ENCODE results near the gene PRICKLE1.

PRICKLE1 gene

DNA sequence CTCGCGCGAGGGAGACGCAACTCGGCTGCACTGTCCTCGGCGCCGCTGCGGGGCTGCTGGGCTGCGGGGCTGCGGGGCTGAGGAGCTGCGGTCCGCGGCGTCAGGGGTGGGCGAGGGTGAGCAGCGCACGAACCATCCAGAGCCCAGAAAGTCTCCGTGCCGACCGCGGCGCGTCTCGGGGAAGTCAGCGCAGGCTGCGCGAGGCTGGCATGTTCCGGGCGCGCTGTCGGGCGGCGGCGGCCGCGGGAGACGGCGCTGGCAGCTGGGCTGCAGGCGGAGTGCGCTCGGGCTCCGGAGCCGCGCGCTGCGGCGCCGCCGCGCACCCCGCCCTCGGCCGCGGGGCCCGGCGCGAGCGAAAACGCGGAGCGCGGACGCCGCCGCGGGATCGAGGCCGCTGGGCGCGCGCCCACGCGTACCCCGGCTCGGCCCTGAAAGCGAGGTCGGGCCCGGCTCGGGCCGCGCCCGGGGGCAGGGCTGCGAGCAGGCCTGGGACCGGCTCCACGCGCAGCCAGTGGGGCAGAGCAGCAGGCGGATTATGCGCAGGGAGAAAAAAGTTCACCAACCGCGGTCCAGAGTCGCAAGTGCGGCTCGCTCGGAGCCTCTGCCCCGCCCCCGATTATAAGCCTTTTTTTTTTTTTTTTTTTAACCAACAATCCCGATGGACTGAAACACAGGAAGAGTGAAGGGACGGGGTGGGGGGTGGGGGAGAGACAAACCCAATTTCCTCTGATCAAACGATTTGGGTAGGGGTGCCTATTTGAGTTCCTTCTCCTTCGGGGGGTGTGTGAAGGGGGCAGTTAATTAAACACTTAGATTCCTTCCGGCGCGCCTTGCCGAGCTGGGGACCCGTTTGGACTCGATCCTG lies at the start of gene PRICKLE1:
PRICKLE1 (minus strand) TSS at position 282 of the 865 bp plus-strand sequence. CDS start 117,230 bp downstream, outside the sequence.
- H3K4me3 Mint-ChIP-seq: peak within 1 kb of the TSS; percentile 81
- H3K4me1 Mint-ChIP-seq: peaks cover 13% of the 10 kb centered on the region
- H3K36me3 Mint-ChIP-seq: no peaks in the 10 kb centered on the region
- H3K9me3 Mint-ChIP-seq: no peaks in the 10 kb centered on the region
- H3K27ac Mint-ChIP-seq: no peak within 1 kb of the TSS
- H3K27me3 Mint-ChIP-seq: peaks cover 46% of the 10 kb centered on the region

DNA sequence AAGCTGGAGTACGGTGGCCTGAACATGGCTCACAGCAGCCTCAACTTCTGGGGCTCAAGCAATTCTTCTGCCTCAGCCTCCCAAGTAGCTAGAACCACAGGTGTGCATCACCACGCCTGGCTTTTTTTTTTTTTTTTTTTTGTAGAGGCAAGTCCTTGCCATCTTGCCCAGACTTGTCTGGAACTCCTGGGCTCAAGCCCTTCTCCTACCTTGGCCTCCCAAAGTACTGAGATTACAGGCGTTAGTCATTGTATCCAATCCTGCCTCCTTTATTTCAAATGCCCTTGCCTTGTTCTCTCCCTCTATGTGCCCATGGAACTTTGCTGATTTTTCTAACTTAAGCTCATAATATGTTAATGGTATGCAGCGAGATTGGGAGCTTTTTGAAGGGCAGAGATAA lies 49.2 kb upstream of the PRICKLE1 start:
- Mint-ChIP-seq H3K4me3 (no peak overlapping the region), H3K27me3 (peaks cover 5% of the 10 kb centered on the region), H3K27ac (no peak overlapping the region), H3K4me1 (no peaks in the 10 kb centered on the region), H3K9me3 (no peaks in the 10 kb centered on the region), H3K36me3 (no peaks in the 10 kb centered on the region)

DNA sequence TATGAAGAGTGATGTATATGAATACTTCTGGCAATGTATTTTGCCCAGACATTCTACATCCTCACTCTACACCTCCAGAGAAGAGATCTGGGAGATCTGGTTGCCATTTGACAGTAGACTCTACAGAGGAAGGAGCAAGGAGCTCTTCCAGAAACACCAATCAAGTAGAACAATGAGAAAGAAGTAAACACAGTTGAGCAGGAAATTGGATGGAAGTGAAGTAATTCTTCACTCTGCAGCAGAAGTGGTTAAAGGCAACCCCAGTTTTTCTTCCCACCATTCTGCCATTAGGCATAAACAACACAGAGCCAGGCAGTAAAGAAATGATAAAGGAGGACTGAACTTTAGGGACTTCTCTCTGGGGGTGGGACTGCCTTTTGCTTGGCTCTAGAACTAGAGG lies 48.5 kb upstream of the PRICKLE1 start:
- Mint-ChIP-seq H3K9me3 (no peaks in the 10 kb centered on the region), H3K27me3 (peaks cover 5% of the 10 kb centered on the region), H3K27ac (no peak overlapping the region), H3K4me1 (no peaks in the 10 kb centered on the region), H3K4me3 (no peak overlapping the region), H3K36me3 (no peaks in the 10 kb centered on the region)

DNA sequence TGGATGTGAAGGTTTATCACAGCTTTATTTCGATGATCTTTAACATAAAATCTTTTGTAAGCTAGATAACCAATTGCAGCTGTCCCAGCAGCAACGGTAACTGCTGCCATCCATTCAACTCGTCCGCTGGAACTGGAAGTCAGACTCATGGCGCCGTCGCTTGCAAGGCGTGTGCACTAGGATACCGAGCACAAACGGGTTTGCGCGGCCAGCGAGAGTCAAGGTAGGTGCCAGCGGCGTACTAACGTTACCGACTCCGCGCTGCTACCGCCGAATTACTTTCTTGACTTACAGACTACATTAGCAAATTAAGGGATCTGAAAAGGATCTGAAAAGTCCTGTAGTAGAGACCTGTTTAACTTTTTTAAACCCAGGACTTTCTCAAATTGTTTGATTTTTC lies 47.4 kb upstream of the PRICKLE1 start:
- peaks cover 4% of the 10 kb centered on the region for H3K27me3 Mint-ChIP-seq
- no peaks in the 10 kb centered on the region for H3K9me3 Mint-ChIP-seq
- no peaks in the 10 kb centered on the region for H3K36me3 Mint-ChIP-seq
- no peak overlapping the region for H3K27ac Mint-ChIP-seq
- H3K4me3 Mint-ChIP-seq: no peak overlapping the region
- H3K4me1 Mint-ChIP-seq: no peaks in the 10 kb centered on the region

DNA sequence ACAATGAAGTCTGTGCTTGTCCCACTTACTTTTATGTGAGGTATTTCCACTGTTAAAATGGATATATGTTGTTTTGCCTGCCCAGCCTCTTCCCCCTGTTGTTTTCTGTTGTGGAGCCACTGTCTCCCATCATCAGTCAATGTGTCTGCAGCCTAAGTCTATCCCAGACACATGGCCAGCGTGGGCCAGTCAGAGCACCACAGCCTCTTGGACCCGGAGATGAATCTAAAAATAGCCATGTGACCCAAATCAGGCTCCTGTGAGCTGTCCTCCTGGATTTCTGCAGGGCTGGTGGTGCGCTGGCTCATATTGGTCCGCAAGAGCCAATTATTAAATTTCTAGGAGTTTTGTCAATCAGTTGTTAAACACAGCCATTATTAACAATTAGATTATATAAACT lies 44.0 kb upstream of the PRICKLE1 start:
- Mint-ChIP-seq H3K36me3 (no peaks in the 10 kb centered on the region), H3K27me3 (peaks cover 1% of the 10 kb centered on the region), H3K4me1 (no peaks in the 10 kb centered on the region), H3K27ac (no peak overlapping the region), H3K4me3 (no peak overlapping the region), H3K9me3 (no peaks in the 10 kb centered on the region)

DNA sequence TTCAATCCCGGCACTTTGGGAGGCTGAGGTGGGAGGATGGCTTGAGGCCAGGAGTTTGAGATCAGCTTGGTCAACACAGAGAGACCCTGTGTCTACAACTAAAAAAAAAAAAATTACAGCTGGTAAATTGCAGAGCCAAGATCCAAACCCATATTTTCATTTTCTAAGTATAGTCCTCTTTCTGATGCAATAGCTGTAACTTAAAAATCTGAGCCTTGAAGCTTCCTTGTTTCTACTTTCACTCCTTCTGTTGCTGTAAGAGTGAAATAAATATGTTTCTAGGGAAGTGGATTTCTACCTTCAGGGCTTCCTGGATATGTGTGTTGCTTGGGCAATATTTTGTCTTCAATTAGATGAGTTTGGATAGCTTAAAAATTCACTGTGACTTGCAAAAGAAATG lies 42.0 kb upstream of the PRICKLE1 start:
- no peak overlapping the region for H3K27ac Mint-ChIP-seq

DNA sequence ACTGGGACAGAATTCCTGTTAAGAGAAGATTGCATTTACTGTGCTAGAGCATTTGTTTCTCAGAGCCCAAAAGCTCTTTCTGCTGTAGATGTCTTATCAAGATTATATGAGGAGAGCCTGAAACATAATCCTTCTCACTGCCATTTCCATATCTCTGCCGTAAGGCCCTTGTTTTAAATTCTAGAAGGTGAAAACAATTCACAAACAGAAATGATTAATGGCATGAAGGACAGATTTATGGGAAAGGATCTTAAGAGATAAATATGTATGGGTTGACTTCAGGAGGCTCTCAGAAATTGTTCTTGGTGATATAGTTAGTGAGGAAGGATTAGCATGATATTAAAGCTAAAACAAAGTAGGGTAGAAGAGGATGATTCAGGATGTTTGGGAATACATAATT lies 40.8 kb upstream of the PRICKLE1 start:
- Mint-ChIP-seq H3K9me3 (no peaks in the 10 kb centered on the region), H3K27ac (no peak overlapping the region), H3K27me3 (no peaks in the 10 kb centered on the region), H3K4me1 (no peaks in the 10 kb centered on the region), H3K4me3 (no peak overlapping the region), H3K36me3 (no peaks in the 10 kb centered on the region)

More for the DNA sequence above, 42.0 kb upstream of the PRICKLE1 start:
- Mint-ChIP-seq H3K9me3 (no peaks in the 10 kb centered on the region), H3K4me3 (no peak overlapping the region), H3K27me3 (no peaks in the 10 kb centered on the region), H3K4me1 (no peaks in the 10 kb centered on the region), H3K36me3 (no peaks in the 10 kb centered on the region)

DNA sequence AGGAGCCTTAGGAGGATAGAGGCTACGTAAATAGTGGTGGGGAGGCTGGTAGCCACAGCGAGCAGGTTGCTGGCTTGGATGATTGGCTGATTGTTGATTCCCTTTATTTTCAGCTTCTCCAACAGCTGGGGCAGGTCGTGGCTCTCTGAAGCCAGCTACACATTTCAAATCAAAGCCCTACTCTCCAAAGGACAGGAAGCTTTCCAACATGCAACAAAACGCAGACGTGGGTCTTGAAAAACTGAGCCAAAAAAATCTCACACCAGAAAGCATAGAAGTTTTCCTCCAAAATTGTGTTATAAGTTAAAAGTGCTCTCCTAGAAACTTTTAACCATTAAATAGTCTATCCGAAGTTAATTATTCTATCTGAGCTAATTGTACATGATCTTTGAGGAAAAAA lies 37.6 kb upstream of the PRICKLE1 start:
- Mint-ChIP-seq H3K27ac (no peak overlapping the region), H3K36me3 (no peaks in the 10 kb centered on the region), H3K4me3 (no peak overlapping the region), H3K9me3 (no peaks in the 10 kb centered on the region), H3K27me3 (no peaks in the 10 kb centered on the region), H3K4me1 (no peaks in the 10 kb centered on the region)

DNA sequence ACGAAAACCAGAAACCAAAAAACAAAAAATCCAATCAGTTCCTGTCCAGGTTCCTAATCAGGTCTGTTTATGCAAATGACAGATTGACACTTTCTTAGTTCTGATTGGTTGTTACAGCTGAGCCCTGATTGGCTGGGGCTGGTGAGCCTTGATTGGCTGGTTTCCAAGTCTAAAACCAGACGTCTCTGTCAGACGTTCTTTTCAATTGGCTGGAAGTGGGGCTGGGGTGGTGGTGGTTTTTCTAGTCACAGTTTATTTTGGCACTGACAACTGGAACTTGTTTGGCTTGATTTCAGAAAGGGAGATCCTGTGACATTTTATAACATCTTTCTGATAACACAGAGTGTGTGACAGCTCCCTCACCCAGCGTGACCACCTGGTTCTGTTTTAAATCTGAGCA lies 36.1 kb upstream of the PRICKLE1 start:
- Mint-ChIP-seq H3K27me3 (no peaks in the 10 kb centered on the region), H3K9me3 (no peaks in the 10 kb centered on the region), H3K27ac (no peak overlapping the region), H3K36me3 (no peaks in the 10 kb centered on the region), H3K4me3 (no peak overlapping the region), H3K4me1 (no peaks in the 10 kb centered on the region)

DNA sequence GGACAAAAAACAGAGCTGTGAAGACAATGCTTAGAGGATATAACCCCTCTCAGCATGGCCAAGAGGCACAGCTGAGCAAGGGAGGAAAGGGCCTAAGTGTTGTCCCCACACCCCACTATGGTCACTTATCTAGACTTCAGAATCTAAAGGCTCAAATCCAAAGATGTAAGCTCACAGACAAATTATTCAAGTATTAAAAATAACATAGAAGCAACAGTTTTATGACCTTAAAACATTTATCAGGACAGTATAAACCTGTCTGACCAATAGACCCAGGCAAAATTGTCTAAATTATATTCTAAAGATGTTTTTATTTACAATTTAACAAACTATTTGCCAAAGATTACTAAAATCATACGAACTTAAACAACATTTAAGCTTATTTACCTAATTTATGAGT lies 28.1 kb upstream of the PRICKLE1 start:
- no peak overlapping the region for H3K4me3 Mint-ChIP-seq
- H3K36me3 Mint-ChIP-seq: no peaks in the 10 kb centered on the region
- peaks cover 6% of the 10 kb centered on the region for H3K9me3 Mint-ChIP-seq
- no peak overlapping the region for H3K27ac Mint-ChIP-seq
- H3K4me1 Mint-ChIP-seq: no peaks in the 10 kb centered on the region
- H3K27me3 Mint-ChIP-seq: no peaks in the 10 kb centered on the region

DNA sequence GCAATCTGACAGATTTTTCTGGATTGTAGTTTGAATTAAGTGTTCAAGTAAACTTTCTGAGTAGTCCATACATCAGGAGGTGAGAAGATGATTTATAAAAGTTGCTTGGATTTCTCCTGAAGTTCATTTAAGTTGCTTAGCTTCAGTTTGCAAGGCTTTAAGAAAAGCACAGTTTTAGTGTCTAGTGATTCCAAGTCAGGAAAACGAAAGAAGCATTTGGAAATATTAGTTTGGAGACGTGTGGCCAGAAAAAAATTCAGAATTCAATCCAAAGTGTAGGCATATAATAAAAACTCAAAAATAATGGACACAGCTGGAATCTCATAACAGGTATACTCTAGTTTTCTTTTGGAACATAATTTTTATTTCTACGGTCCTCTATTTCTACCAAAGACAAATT lies 25.5 kb upstream of the PRICKLE1 start:
- no peak overlapping the region for H3K4me3 Mint-ChIP-seq
- no peaks in the 10 kb centered on the region for H3K27me3 Mint-ChIP-seq
- no peaks in the 10 kb centered on the region for H3K36me3 Mint-ChIP-seq
- no peak overlapping the region for H3K27ac Mint-ChIP-seq
- H3K4me1 Mint-ChIP-seq: no peaks in the 10 kb centered on the region
- H3K9me3 Mint-ChIP-seq: peaks cover 6% of the 10 kb centered on the region

DNA sequence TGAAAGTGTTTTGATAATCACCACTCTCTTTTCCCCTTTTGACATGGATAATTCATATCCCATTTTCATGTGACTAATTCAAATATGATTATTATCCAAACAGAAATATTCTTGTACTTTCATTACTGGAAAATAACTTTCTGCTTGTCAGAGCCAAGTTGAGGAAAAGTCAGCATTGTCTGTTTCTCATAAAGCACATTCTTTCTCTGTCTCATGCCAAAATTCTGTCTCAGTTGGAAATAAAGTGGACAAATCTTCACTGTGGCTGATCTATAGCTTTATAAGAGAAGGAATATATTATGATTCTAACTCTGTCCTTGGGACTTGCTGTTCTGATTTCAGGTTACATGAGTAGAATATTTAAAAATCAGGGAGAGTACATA lies 22.7 kb upstream of the PRICKLE1 start:
- Mint-ChIP-seq H3K36me3 (no peaks in the 10 kb centered on the region), H3K27me3 (no peaks in the 10 kb centered on the region), H3K4me1 (no peaks in the 10 kb centered on the region), H3K4me3 (no peak overlapping the region), H3K27ac (no peak overlapping the region), H3K9me3 (no peaks in the 10 kb centered on the region)

DNA sequence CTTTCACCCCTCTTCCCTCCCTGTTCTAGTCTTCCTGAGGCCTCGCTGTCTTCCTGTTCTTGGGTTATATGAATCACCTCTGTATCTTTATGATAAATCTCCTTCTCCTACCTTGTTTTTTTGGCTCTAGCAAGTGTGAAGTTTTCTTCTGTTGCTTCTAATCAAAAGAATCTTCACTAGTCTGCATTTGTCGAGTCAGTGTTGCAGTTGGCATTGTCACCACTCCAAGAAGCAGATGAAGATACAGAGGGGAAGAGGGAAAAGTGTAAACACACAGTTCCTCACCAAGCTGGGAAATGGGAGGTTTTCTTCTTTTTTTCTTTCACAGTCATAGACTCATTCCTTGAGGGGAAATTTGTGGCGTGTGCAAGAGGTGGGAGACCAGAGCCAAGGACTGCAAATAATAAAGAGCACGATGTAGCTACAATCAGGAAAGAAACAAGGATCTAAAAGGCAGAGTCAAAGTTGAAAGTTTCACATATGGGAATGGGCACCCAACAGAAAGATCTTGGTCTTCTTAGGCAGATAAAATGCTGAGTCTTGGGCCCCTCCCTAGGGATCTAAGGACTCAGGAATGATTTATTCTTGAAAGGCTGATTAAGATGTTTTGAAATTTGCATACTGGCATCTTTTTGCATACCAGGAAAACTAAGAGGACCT lies 22.2 kb upstream of the PRICKLE1 start:
- no peaks in the 10 kb centered on the region for H3K4me1 Mint-ChIP-seq
- H3K4me3 Mint-ChIP-seq: no peak overlapping the region
- H3K9me3 Mint-ChIP-seq: no peaks in the 10 kb centered on the region
- no peak overlapping the region for H3K27ac Mint-ChIP-seq
- no peaks in the 10 kb centered on the region for H3K27me3 Mint-ChIP-seq
- no peaks in the 10 kb centered on the region for H3K36me3 Mint-ChIP-seq

DNA sequence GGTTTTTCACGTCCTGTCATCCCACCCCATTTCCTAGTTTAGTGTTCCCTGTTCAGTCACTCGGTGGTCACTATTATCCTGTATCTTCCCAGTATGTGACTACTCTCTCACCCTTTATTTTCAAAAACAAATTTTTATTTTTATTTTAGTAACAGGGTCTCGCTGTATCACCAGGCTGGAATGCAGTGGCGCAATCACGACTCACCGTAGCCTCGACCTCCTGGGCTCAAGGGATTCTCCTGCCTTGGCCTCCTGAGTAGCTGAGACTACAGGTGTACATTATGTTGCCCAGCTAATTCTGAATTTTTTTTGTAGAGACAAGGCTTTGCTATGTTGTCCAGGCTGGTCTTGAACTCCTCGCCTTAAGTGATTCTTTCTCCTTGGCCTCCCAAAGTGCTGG lies 20.1 kb upstream of the PRICKLE1 start:
- no peaks in the 10 kb centered on the region for H3K9me3 Mint-ChIP-seq
- no peak overlapping the region for H3K4me3 Mint-ChIP-seq

DNA sequence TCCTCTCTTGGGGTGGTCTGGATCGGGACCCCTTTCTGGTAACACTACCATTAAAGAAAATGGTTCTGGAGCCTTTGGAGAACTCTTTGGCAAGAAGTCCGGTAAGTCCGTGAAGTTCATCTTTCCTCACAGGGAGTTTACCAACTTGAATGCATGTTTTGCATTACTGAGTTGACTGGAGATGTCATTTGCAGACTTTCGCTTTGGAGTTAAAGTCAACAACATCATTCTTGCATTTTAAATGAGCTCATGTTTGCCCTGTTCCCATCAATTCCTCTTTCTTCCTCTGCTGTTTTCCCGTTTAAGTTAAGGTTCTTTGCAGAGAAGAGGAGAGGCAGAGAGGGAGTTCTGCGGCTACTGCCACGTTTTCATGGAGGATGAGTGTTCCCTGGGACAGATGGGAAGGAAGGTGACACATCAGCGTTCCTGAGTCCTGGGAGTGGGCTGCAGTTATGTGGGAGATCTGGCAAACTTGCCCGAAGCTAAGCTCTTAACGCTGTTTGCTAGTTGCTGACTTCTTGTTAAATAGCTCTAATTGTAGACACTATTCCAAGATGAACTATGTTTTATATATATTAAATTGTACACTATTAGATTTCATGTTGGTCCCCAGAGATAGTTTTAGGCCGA lies 18.8 kb upstream of the PRICKLE1 start:
- no peaks in the 10 kb centered on the region for H3K36me3 Mint-ChIP-seq
- no peak overlapping the region for H3K27ac Mint-ChIP-seq
- H3K4me3 Mint-ChIP-seq: no peak overlapping the region
- H3K4me1 Mint-ChIP-seq: no peaks in the 10 kb centered on the region
- H3K27me3 Mint-ChIP-seq: no peaks in the 10 kb centered on the region
- H3K9me3 Mint-ChIP-seq: no peaks in the 10 kb centered on the region

More for the DNA sequence above, 20.1 kb upstream of the PRICKLE1 start:
- Mint-ChIP-seq H3K4me1 (no peaks in the 10 kb centered on the region), H3K36me3 (no peaks in the 10 kb centered on the region), H3K27me3 (no peaks in the 10 kb centered on the region), H3K27ac (no peak overlapping the region)

DNA sequence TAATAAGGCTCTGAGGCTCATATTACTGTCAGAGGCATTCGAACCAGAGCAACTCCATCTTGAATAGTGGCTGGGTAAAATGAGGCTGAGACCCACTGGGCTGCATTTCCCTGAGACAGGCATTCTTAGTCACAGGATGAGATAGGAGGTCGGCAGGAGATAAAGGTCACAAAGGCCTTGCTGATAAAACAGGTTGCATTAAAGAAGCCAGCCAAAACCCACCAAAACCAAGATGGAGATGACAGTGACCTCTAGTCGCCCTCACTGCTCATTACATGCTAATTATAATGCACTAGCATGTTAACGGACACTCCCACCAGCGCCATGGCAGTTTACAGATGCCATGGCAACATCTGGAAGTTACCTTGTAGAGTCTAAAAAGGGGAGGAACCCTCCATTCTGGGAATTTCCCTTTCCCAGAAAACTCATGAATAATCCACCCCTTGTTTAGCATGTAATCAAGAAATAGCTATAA lies 18.1 kb upstream of the PRICKLE1 start:
- no peak overlapping the region for H3K4me3 Mint-ChIP-seq

More for the DNA sequence above, 18.1 kb upstream of the PRICKLE1 start:
- Mint-ChIP-seq H3K4me1 (no peaks in the 10 kb centered on the region), H3K27me3 (no peaks in the 10 kb centered on the region), H3K9me3 (no peaks in the 10 kb centered on the region), H3K27ac (no peak overlapping the region), H3K36me3 (no peaks in the 10 kb centered on the region)

All from activated naive CD4-positive, alpha-beta T cell treated with anti-CD3 and anti-CD28 coated beads, Interleukin-2, amount 50 U/mL, for 24 hours (primary cell).